ENCODE results near the gene EML6. TPM values are rescaled to one million over a fixed set of nuclear protein-coding genes. Genes with fewer than 3 reads are reported as not detected.

Gene EML6
- total and polyA plus RNA-seq, 2 experiments from 2014 or later = 2.7 to 6.2 TPM

GRCh38 chr2:54891909-54892308 lies 168.4 kb downstream of the EML6 start:
- Histone ChIP-seq H3K9me2 (ENCODE audit: insufficient read depth) (no peaks in the 10 kb centered on the region), H3K4me1 (ENCODE audit: insufficient read depth) (no peaks in the 10 kb centered on the region), H2AFZ (no peak overlapping the region), H3K4me2 (no peak overlapping the region), H3K27me3 (ENCODE audit: insufficient read depth) (no peaks in the 10 kb centered on the region), H3K79me2 (replicated peaks; ENCODE audit: insufficient read depth) (no peaks in the 10 kb centered on the region), H3K36me3 (ENCODE audit: insufficient read depth) (no peaks in the 10 kb centered on the region), H4K20me1 (replicated peaks; ENCODE audit: insufficient read depth) (no peaks in the 10 kb centered on the region), H3K27ac (ENCODE audit: low read depth) (no peak overlapping the region), H3K4me3 (no peak overlapping the region), H3F3A (replicated peaks; ENCODE audit: low read depth) (no peaks in the 10 kb centered on the region)
- Mint-ChIP-seq H3K9me3 (no peaks in the 10 kb centered on the region; the same call in 2 of the 3 replicates), H3K4me3 (no peak overlapping the region), H3K27me3 (ENCODE audit: insufficient read depth, low read depth, poor library complexity) (no peaks in the 10 kb centered on the region), H3K27ac (no peak overlapping the region), H3K4me1 (no peaks in the 10 kb centered on the region), H3K36me3 (ENCODE audit: low read depth) (no peaks in the 10 kb centered on the region)
- TF ChIP-seq ZNF331 (CRISPR knock-in tag; IDR thresholded peaks at IDR 0.05; ENCODE audit: low read depth) (no peak), EZH2phosphoT487 (IDR thresholded peaks at IDR 0.05; ENCODE audit: unreplicated experiment) (no peak), POLR2AphosphoS5 (IDR thresholded peaks at IDR 0.05; ENCODE audit: low read depth) (no peak)
- DNase-seq (ENCODE audit: low spot score) (no peak), ATAC-seq (no peak)

- no peaks in the 10 kb centered on the region for H3F3A ChIP-seq (replicated peaks; ENCODE audit: low read depth)
- H4K20me1 ChIP-seq (replicated peaks; ENCODE audit: insufficient read depth) = no peaks in the 10 kb centered on the region
- no peaks in the 10 kb centered on the region for H3K4me1 ChIP-seq (ENCODE audit: insufficient read depth)
- H3K36me3 ChIP-seq (ENCODE audit: insufficient read depth) = no peaks in the 10 kb centered on the region
- no peak for ATAC-seq
- no peaks in the 10 kb centered on the region; the same call in 2 of the 3 replicates for H3K9me3 Mint-ChIP-seq
- H3K36me3 Mint-ChIP-seq (ENCODE audit: low read depth) = no peaks in the 10 kb centered on the region
- no peaks in the 10 kb centered on the region for H3K79me2 ChIP-seq (replicated peaks; ENCODE audit: insufficient read depth)
- H3K27ac ChIP-seq (ENCODE audit: low read depth) = no peak overlapping the region
- H3K27me3 Mint-ChIP-seq (ENCODE audit: insufficient read depth, low read depth, poor library complexity) = no peaks in the 10 kb centered on the region
- no peaks in the 10 kb centered on the region for H3K9me2 ChIP-seq (ENCODE audit: insufficient read depth)
- H3K4me3 ChIP-seq = no peak overlapping the region
- H2AFZ ChIP-seq = no peak overlapping the region
- H3K4me1 Mint-ChIP-seq = no peaks in the 10 kb centered on the region
- H3K4me3 Mint-ChIP-seq = no peak overlapping the region
- no peak overlapping the region for H3K27ac Mint-ChIP-seq
- H3K27me3 ChIP-seq (ENCODE audit: insufficient read depth) = no peaks in the 10 kb centered on the region
- no peak overlapping the region for H3K4me2 ChIP-seq
- no peak for DNase-seq (ENCODE audit: low spot score)
- TF ChIP-seq ZNF462 (CRISPR knock-in tag; IDR thresholded peaks at IDR 0.05) = no peak
- no peak for TF ChIP-seq EZH2 (IDR thresholded peaks at IDR 0.05; ENCODE audit: low read depth, unreplicated experiment)
- TF ChIP-seq ZNF114 (CRISPR knock-in tag; IDR thresholded peaks at IDR 0.05) = no peak
- TF ChIP-seq NANOG (IDR thresholded peaks at IDR 0.05; ENCODE audit: borderline replicate concordance) = no peak
- TF ChIP-seq, protein P1, sequence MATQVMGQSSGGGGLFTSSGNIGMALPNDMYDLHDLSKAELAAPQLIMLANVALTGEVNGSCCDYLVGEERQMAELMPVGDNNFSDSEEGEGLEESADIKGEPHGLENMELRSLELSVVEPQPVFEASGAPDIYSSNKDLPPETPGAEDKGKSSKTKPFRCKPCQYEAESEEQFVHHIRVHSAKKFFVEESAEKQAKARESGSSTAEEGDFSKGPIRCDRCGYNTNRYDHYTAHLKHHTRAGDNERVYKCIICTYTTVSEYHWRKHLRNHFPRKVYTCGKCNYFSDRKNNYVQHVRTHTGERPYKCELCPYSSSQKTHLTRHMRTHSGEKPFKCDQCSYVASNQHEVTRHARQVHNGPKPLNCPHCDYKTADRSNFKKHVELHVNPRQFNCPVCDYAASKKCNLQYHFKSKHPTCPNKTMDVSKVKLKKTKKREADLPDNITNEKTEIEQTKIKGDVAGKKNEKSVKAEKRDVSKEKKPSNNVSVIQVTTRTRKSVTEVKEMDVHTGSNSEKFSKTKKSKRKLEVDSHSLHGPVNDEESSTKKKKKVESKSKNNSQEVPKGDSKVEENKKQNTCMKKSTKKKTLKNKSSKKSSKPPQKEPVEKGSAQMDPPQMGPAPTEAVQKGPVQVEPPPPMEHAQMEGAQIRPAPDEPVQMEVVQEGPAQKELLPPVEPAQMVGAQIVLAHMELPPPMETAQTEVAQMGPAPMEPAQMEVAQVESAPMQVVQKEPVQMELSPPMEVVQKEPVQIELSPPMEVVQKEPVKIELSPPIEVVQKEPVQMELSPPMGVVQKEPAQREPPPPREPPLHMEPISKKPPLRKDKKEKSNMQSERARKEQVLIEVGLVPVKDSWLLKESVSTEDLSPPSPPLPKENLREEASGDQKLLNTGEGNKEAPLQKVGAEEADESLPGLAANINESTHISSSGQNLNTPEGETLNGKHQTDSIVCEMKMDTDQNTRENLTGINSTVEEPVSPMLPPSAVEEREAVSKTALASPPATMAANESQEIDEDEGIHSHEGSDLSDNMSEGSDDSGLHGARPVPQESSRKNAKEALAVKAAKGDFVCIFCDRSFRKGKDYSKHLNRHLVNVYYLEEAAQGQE (IDR thresholded peaks at IDR 0.05; ENCODE audit: unreplicated experiment) = no peak
- no peak for TF ChIP-seq EZH2phosphoT487 (IDR thresholded peaks at IDR 0.05; ENCODE audit: unreplicated experiment)
- no peak for TF ChIP-seq JUNB (IDR thresholded peaks at IDR 0.05; ENCODE audit: unreplicated experiment)
- no peak for TF ChIP-seq STAT1 (IDR thresholded peaks at IDR 0.05; ENCODE audit: unreplicated experiment)
- TF ChIP-seq CREB1 (CRISPR knock-in tag; IDR thresholded peaks at IDR 0.05; ENCODE audit: low read depth) = no peak
- TF ChIP-seq, protein P2, sequence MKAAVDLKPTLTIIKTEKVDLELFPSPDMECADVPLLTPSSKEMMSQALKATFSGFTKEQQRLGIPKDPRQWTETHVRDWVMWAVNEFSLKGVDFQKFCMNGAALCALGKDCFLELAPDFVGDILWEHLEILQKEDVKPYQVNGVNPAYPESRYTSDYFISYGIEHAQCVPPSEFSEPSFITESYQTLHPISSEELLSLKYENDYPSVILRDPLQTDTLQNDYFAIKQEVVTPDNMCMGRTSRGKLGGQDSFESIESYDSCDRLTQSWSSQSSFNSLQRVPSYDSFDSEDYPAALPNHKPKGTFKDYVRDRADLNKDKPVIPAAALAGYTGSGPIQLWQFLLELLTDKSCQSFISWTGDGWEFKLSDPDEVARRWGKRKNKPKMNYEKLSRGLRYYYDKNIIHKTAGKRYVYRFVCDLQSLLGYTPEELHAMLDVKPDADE (IDR thresholded peaks at IDR 0.05) = no peak
- TF ChIP-seq ZNF331 (CRISPR knock-in tag; IDR thresholded peaks at IDR 0.05; ENCODE audit: low read depth) = no peak
Observed at GRCh38 chr2:54894467-54894866, 171.0 kb downstream of the EML6 start.

All from GM23338 (cell line).